ENCODE results near the gene GPC1. TPM values are rescaled to one million over a fixed set of nuclear protein-coding genes. Genes with fewer than 3 reads are reported as not detected.

The GPC1 gene
- total and polyA plus RNA-seq, 2 experiments from 2014 or later, result 9.0 to 46.2 TPM

- TF ChIP-seq CTCF (conservative IDR thresholded peaks at IDR 0.05; ENCODE audit: low read depth in 2 of 2) (no peak), EZH2phosphoT487 (IDR thresholded peaks at IDR 0.05; ENCODE audit: unreplicated experiment) (no peak), EZH2 (IDR thresholded peaks at IDR 0.05; ENCODE audit: low read depth, unreplicated experiment) (no peak), JUNB (IDR thresholded peaks at IDR 0.05; ENCODE audit: unreplicated experiment) (no peak), NANOG (IDR thresholded peaks at IDR 0.05; ENCODE audit: borderline replicate concordance) (no peak), ZNF114 (CRISPR knock-in tag; IDR thresholded peaks at IDR 0.05) (no peak), STAT1 (IDR thresholded peaks at IDR 0.05; ENCODE audit: unreplicated experiment) (no peak), REST (IDR thresholded peaks at IDR 0.05; ENCODE audit: unreplicated experiment) (no peak)
- Histone ChIP-seq H3K27me3 (ENCODE audit: insufficient read depth) (peaks cover 19% of the 10 kb centered on the region), H3K27ac (ENCODE audit: low read depth) (no peak overlapping the region), H3F3A (replicated peaks; ENCODE audit: low read depth) (no peaks in the 10 kb centered on the region), H3K9me2 (ENCODE audit: insufficient read depth) (no peaks in the 10 kb centered on the region), H3K79me2 (replicated peaks; ENCODE audit: insufficient read depth) (peaks cover 11% of the 10 kb centered on the region; the same call in 1 of the 2 replicates), H3K4me1 (ENCODE audit: insufficient read depth) (peaks cover 5% of the 10 kb centered on the region; the same call in 1 of the 2 replicates), H4K20me1 (replicated peaks; ENCODE audit: insufficient read depth) (peaks cover 7% of the 10 kb centered on the region), H2AFZ (no peak overlapping the region), H3K4me2 (no peak overlapping the region), H3K4me3 (no peak overlapping the region), H3K36me3 (ENCODE audit: insufficient read depth) (no peaks in the 10 kb centered on the region)
- no peaks in the 10 kb centered on the region for H3K9me3 Mint-ChIP-seq
- no peak overlapping the region for H3K27ac Mint-ChIP-seq
- peaks cover 21% of the 10 kb centered on the region for H3K27me3 Mint-ChIP-seq (ENCODE audit: insufficient read depth, low read depth, poor library complexity)
- ATAC-seq, result no peak
- DNase-seq (ENCODE audit: low spot score), result no peak
- no peaks in the 10 kb centered on the region for H3K4me1 Mint-ChIP-seq
- no peak overlapping the region for H3K4me3 Mint-ChIP-seq
- H3K36me3 Mint-ChIP-seq (ENCODE audit: low read depth), result no peaks in the 10 kb centered on the region
Measured at GRCh38 chr2:240440704-240441320, 5.3 kb downstream of the GPC1 start.

- no peak overlapping the region for H2AFZ ChIP-seq
- Mint-ChIP-seq H3K9me3 (no peaks in the 10 kb centered on the region), H3K36me3 (ENCODE audit: low read depth) (no peaks in the 10 kb centered on the region), H3K4me3 (no peak overlapping the region), H3K27me3 (ENCODE audit: insufficient read depth, low read depth, poor library complexity) (peaks cover 23% of the 10 kb centered on the region), H3K4me1 (no peaks in the 10 kb centered on the region), H3K27ac (no peak overlapping the region)
- H3K4me2 ChIP-seq, result no peak overlapping the region
- peaks cover 5% of the 10 kb centered on the region; the same call in 1 of the 2 replicates for H3K4me1 ChIP-seq (ENCODE audit: insufficient read depth)
- no peaks in the 10 kb centered on the region for H3K9me2 ChIP-seq (ENCODE audit: insufficient read depth)
- H3K4me3 ChIP-seq, result no peak overlapping the region
- peaks cover 7% of the 10 kb centered on the region for H4K20me1 ChIP-seq (replicated peaks; ENCODE audit: insufficient read depth)
- peaks cover 17% of the 10 kb centered on the region for H3K27me3 ChIP-seq (ENCODE audit: insufficient read depth)
- H3K36me3 ChIP-seq (ENCODE audit: insufficient read depth), result no peaks in the 10 kb centered on the region
- ATAC-seq (no peak), DNase-seq (ENCODE audit: low spot score) (no peak)
- H3K27ac ChIP-seq (ENCODE audit: low read depth), result no peak overlapping the region
- H3F3A ChIP-seq (replicated peaks; ENCODE audit: low read depth), result no peaks in the 10 kb centered on the region
- H3K79me2 ChIP-seq (replicated peaks; ENCODE audit: insufficient read depth), result peaks cover 11% of the 10 kb centered on the region; the same call in 1 of the 2 replicates
- TF ChIP-seq ZNF114 (CRISPR knock-in tag; IDR thresholded peaks at IDR 0.05) (no peak), CTCF (conservative IDR thresholded peaks at IDR 0.05; ENCODE audit: low read depth in 2 of 2) (no peak), EZH2phosphoT487 (IDR thresholded peaks at IDR 0.05; ENCODE audit: unreplicated experiment) (no peak), POLR2AphosphoS5 (IDR thresholded peaks at IDR 0.05; ENCODE audit: low read depth) (no peak), ZNF331 (CRISPR knock-in tag; IDR thresholded peaks at IDR 0.05; ENCODE audit: low read depth) (no peak), NANOG (IDR thresholded peaks at IDR 0.05; ENCODE audit: borderline replicate concordance) (no peak), JUNB (IDR thresholded peaks at IDR 0.05; ENCODE audit: unreplicated experiment) (no peak), EZH2 (IDR thresholded peaks at IDR 0.05; ENCODE audit: low read depth, unreplicated experiment) (no peak), STAT1 (IDR thresholded peaks at IDR 0.05; ENCODE audit: unreplicated experiment) (no peak)
- TF ChIP-seq, protein P1, sequence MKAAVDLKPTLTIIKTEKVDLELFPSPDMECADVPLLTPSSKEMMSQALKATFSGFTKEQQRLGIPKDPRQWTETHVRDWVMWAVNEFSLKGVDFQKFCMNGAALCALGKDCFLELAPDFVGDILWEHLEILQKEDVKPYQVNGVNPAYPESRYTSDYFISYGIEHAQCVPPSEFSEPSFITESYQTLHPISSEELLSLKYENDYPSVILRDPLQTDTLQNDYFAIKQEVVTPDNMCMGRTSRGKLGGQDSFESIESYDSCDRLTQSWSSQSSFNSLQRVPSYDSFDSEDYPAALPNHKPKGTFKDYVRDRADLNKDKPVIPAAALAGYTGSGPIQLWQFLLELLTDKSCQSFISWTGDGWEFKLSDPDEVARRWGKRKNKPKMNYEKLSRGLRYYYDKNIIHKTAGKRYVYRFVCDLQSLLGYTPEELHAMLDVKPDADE (IDR thresholded peaks at IDR 0.05), result no peak
Measured at GRCh38 chr2:240441326-240441992, 6.0 kb downstream of the GPC1 start.
